Mesenchymal stem cell (in vitro differentiated cells and primary cell): ENCODE data around the gene FBXL7.

Experiments used
- DNase-seq: peaks from one replicate; pipeline ENCODE4 v3.0.0-alpha.2; 2013
- H2AFZ ChIP-seq: one replicate; pipeline ENCODE4 v1.6.1; 2013; ENCODE audit warnings: low read depth, mild to moderate bottlenecking, control low read depth, inconsistent platforms, low read length, moderate library complexity
- H2AK5ac ChIP-seq: 2 replicates; pipeline ENCODE4 v1.6.1; 2013; ENCODE audit warnings: low read length, moderate library complexity, mild to moderate bottlenecking, inconsistent platforms; ENCODE audit not compliant: severe bottlenecking
- H2BK120ac ChIP-seq: one replicate; pipeline ENCODE4 v1.6.1; 2013; ENCODE audit warnings: low read depth, mild to moderate bottlenecking, inconsistent platforms, low read length, moderate library complexity
- H2BK12ac ChIP-seq, 2 experiments: one replicate each; pipeline ENCODE4 v1.6.1; 2013; ENCODE audit warnings: inconsistent platforms in 2 of 2, low read length in 2 of 2, mild to moderate bottlenecking in 2 of 2, moderate library complexity in 2 of 2, control low read depth in 1 of 2
- H2BK15ac ChIP-seq: one replicate; pipeline ENCODE4 v1.6.1; 2013; ENCODE audit warnings: mild to moderate bottlenecking, low read depth, inconsistent platforms; ENCODE audit not compliant: poor library complexity, severe bottlenecking
- H2BK5ac ChIP-seq: 2 replicates; pipeline ENCODE4 v1.6.1; 2013; ENCODE audit warnings: low read depth, mild to moderate bottlenecking, low read length, control low read depth, inconsistent platforms; ENCODE audit not compliant: poor library complexity, severe bottlenecking
- H3K14ac ChIP-seq, 2 experiments: one replicate each; pipeline ENCODE4 v1.6.1; 2013; ENCODE audit warnings: inconsistent platforms in 2 of 2, low read length in 2 of 2, control low read depth in 1 of 2, mild to moderate bottlenecking in 1 of 2, moderate library complexity in 1 of 2
- H3K18ac ChIP-seq, 2 experiments: one replicate each; pipeline ENCODE4 v1.6.1; 2013; ENCODE audit warnings: inconsistent platforms in 2 of 2, low read length in 2 of 2, control low read depth in 1 of 2, low read depth in 1 of 2, mild to moderate bottlenecking in 1 of 2
- H3K23ac ChIP-seq, 2 experiments: one replicate each; pipeline ENCODE4 v1.6.1; 2013; ENCODE audit warnings: inconsistent platforms in 2 of 2, low read length in 2 of 2, mild to moderate bottlenecking in 2 of 2, moderate library complexity in 2 of 2, control low read depth in 1 of 2
- H3K27ac ChIP-seq: 2 replicates; pipeline ENCODE4 v1.5.1; 2013; ENCODE audit warnings: mild to moderate bottlenecking, moderate library complexity, low read length, control low read depth, inconsistent platforms; ENCODE audit not compliant: poor library complexity, severe bottlenecking
- H3K27me3 ChIP-seq, 2 experiments: 2 replicates each; pipeline versions ENCODE4 v1.6.1 to v1.7.0; 2013; ENCODE audit warnings: low read length in 2 of 2, mild to moderate bottlenecking in 2 of 2, moderate library complexity in 2 of 2, control low read depth in 1 of 2, inconsistent platforms in 1 of 2; ENCODE audit not compliant: control insufficient read depth in 1 of 2, insufficient read depth in 1 of 2
- H3K36me3 ChIP-seq, 2 experiments: 2 replicates each; pipeline versions ENCODE4 v1.6.1 to v1.7.0; 2013; ENCODE audit warnings: low read length in 2 of 2, control low read depth in 1 of 2, inconsistent platforms in 1 of 2, low read depth in 1 of 2, mild to moderate bottlenecking in 1 of 2; ENCODE audit not compliant: insufficient read depth in 2 of 2, control insufficient read depth in 1 of 2
- H3K4ac ChIP-seq, 2 experiments: one replicate each; pipeline ENCODE4 v1.6.1; 2013; ENCODE audit warnings: inconsistent platforms in 2 of 2, low read length in 2 of 2, mild to moderate bottlenecking in 2 of 2, moderate library complexity in 2 of 2, control low read depth in 1 of 2, low read depth in 1 of 2
- H3K4me1 ChIP-seq: 2 replicates; pipeline ENCODE4 v1.6.1; 2013; ENCODE audit warnings: low read depth, low read length, control low read depth; ENCODE audit not compliant: control insufficient read depth, insufficient read depth
- H3K4me2 ChIP-seq: 2 replicates; pipeline ENCODE4 v1.6.1; 2013; ENCODE audit warnings: low read length, mild to moderate bottlenecking, inconsistent platforms; ENCODE audit not compliant: poor library complexity, severe bottlenecking
- H3K4me3 ChIP-seq, 2 experiments: 2 replicates each; pipeline versions ENCODE4 v1.5.1 to v1.7.0; 2013; ENCODE audit warnings: low read length in 2 of 2, mild to moderate bottlenecking in 2 of 2, control low read depth in 1 of 2, low read depth in 1 of 2; ENCODE audit not compliant: insufficient read depth in 1 of 2
- H3K79me1 ChIP-seq: replicated peaks from 2 replicates; pipeline ENCODE4 v1.6.1; 2013; ENCODE audit warnings: mild to moderate bottlenecking, control low read depth, low read length, inconsistent platforms; ENCODE audit not compliant: poor library complexity, severe bottlenecking
- H3K9ac ChIP-seq: 2 replicates; pipeline ENCODE4 v1.7.0; 2013; ENCODE audit warnings: mild to moderate bottlenecking, low read length, moderate library complexity
- H3K9me3 ChIP-seq: 2 replicates; pipeline ENCODE4 v1.7.0; 2013; ENCODE audit warnings: mild to moderate bottlenecking, low read length; ENCODE audit not compliant: control insufficient read depth
- H4K8ac ChIP-seq: one replicate; pipeline ENCODE4 v1.6.1; 2013; ENCODE audit warnings: inconsistent platforms, mild to moderate bottlenecking, low read length, moderate library complexity
- H4K91ac ChIP-seq: one replicate; pipeline ENCODE4 v1.6.1; 2013; ENCODE audit warnings: mild to moderate bottlenecking, low read length, inconsistent platforms
- WGBS: methylation state at CpG from one replicate; pipeline ENCODE4 v1.1.7; 2013; ENCODE audit warnings: mixed read lengths; 5-methylcytosine and 5-hydroxymethylcytosine counted together

Gene FBXL7

DNA sequence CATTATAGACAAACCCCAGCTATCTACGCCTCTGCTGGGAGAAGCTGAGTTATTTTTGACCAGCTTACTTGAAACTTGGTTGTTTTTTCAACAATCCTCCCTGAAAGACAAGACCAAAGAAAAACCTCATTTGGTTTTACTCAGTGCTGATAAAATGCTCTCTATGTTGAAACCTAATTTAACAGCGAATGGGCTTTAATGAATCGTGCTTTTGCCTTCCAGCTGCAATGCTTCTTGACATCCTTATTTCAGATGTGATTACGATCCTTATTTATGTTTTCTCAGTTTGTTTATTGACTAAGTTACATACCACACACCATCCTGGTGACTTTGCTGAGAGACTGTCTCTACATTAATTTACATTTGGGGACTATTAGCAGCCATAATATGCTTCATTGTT is 179.2 kb downstream of the FBXL7 start:
- H3K23ac ChIP-seq: no peak overlapping the region
- H3K4me2 ChIP-seq: no peak overlapping the region
- peaks cover 15% of the 10 kb centered on the region for H3K79me1 ChIP-seq
- H2BK5ac ChIP-seq: no peak overlapping the region
- H3K18ac ChIP-seq: no peak overlapping the region
- DNase-seq: no peak
- no peak overlapping the region for H2AFZ ChIP-seq
- no peaks in the 10 kb centered on the region for H3K4me1 ChIP-seq
- H3K14ac ChIP-seq: no peak overlapping the region
- WGBS: 89% methylated on average over 3 of the region's 4 CpGs
- H2BK120ac ChIP-seq: no peak overlapping the region
- H3K27ac ChIP-seq: no peak overlapping the region
- no peak overlapping the region for H3K9ac ChIP-seq
- no peaks in the 10 kb centered on the region for H3K9me3 ChIP-seq
- H4K91ac ChIP-seq: no peak overlapping the region
- no peak overlapping the region for H2BK12ac ChIP-seq
- no peaks in the 10 kb centered on the region for H3K36me3 ChIP-seq
- H3K4me3 ChIP-seq: no peak overlapping the region
- no peak overlapping the region for H2BK15ac ChIP-seq
- H3K27me3 ChIP-seq: no peaks in the 10 kb centered on the region
- H4K8ac ChIP-seq: no peak overlapping the region
- H2AK5ac ChIP-seq: no peak overlapping the region
- H3K4ac ChIP-seq: no peak overlapping the region

DNA sequence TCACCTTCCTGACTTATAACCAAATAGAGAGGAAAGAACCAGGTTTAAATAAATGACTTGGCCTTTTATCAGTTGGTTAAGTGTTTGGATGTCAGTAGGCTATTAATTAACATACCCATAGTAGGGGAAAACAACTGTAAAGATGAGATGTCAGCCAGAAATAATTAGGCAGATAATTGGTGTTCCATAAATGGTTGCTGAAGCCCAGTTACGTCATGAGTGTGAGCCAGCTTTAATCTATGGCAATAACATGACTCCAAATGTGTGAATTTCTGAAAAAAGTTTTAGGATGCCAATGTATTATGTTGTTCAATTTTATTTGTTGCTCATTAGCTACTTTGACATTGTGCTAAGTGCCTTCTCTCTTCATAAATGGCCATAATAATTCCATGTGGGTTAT is 180.5 kb downstream of the FBXL7 start:
- no peaks in the 10 kb centered on the region for H3K27me3 ChIP-seq

DNA sequence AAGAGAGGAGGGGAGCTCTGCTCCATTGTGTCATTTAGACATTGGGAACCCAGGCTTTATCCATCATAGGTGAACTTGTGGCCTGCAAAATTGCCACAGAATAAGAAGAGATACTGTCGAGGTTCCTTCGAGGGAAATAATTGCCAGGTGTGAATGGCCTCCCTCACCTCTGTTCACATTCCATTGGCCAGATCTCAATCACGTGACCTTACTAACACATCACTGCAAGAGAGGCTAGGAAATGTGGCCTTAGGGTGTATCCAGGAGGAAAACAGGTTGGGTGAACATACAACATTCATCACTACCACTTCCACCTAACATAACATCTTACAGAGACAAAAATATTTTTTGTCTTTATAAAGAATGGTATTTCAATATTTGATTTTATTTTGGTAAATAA is 182.1 kb downstream of the FBXL7 start:
- Histone ChIP-seq H3K36me3 (no peaks in the 10 kb centered on the region), H2AFZ (no peak overlapping the region), H3K4me1 (no peaks in the 10 kb centered on the region), H4K8ac (no peak overlapping the region), H3K79me1 (peaks cover 20% of the 10 kb centered on the region), H2BK120ac (no peak overlapping the region), H3K4ac (no peak overlapping the region), H3K18ac (no peak overlapping the region), H3K4me3 (no peak overlapping the region), H3K23ac (no peak overlapping the region), H3K14ac (no peak overlapping the region), H2AK5ac (no peak overlapping the region), H2BK15ac (no peak overlapping the region), H3K9ac (no peak overlapping the region), H4K91ac (no peak overlapping the region), H3K4me2 (no peak overlapping the region), H3K9me3 (no peaks in the 10 kb centered on the region), H2BK5ac (no peak overlapping the region), H2BK12ac (no peak overlapping the region), H3K27me3 (no peaks in the 10 kb centered on the region), H3K27ac (no peak overlapping the region)
- no peak for DNase-seq
- WGBS: 100% methylated on average over 1 of the region's 3 CpGs

More for the DNA sequence above, 180.5 kb downstream of the FBXL7 start:
- Histone ChIP-seq H3K18ac (no peak overlapping the region), H2BK120ac (no peak overlapping the region), H3K23ac (no peak overlapping the region), H3K79me1 (peaks cover 16% of the 10 kb centered on the region), H3K4me2 (no peak overlapping the region), H3K36me3 (no peaks in the 10 kb centered on the region), H3K27ac (no peak overlapping the region), H3K4me3 (no peak overlapping the region), H4K91ac (no peak overlapping the region), H3K9ac (no peak overlapping the region), H2BK15ac (no peak overlapping the region), H3K9me3 (no peaks in the 10 kb centered on the region), H2BK12ac (no peak overlapping the region), H4K8ac (no peak overlapping the region), H3K4me1 (no peaks in the 10 kb centered on the region), H2AFZ (no peak overlapping the region), H2BK5ac (no peak overlapping the region), H2AK5ac (no peak overlapping the region), H3K14ac (no peak overlapping the region), H3K4ac (no peak overlapping the region)
- WGBS: 78% methylated on average over 1 of the region's 1 CpG
- no peak for DNase-seq

DNA sequence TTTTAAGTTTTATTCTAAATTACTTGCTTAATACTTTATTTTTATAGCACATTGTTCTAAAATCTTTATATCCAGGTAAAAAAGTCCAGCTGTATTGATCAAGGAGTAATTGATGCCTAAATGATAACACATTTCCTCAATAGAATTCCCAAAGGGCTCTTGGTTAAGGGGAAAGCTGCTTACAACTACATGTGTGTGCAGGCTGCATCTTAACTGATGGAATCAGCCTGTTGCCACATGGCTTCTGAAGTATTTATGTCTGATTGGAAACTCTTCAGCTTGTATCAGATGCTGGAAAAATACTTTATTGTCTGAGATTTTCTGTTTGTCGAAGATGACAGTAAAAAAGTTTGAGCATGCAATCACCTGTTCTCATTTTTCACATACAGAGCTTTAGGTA is 182.6 kb downstream of the FBXL7 start:
- DNase-seq: no peak
- Histone ChIP-seq H2AK5ac (no peak overlapping the region), H2AFZ (no peak overlapping the region), H2BK120ac (no peak overlapping the region), H3K4me1 (no peaks in the 10 kb centered on the region), H3K36me3 (no peaks in the 10 kb centered on the region), H3K4ac (no peak overlapping the region), H4K8ac (no peak overlapping the region), H3K9me3 (no peaks in the 10 kb centered on the region), H2BK15ac (no peak overlapping the region), H2BK12ac (no peak overlapping the region), H3K14ac (no peak overlapping the region), H4K91ac (no peak overlapping the region), H3K27ac (no peak overlapping the region), H3K18ac (no peak overlapping the region), H2BK5ac (no peak overlapping the region), H3K27me3 (no peaks in the 10 kb centered on the region), H3K9ac (no peak overlapping the region), H3K4me3 (no peak overlapping the region), H3K23ac (no peak overlapping the region), H3K79me1 (peaks cover 20% of the 10 kb centered on the region), H3K4me2 (no peak overlapping the region)
- WGBS: no CpG with 5 or more reads among the region's 1 CpG
